ENCODE data around the gene ELOVL1. TPM values are rescaled to one million over a fixed set of nuclear protein-coding genes. Genes with fewer than 3 reads are reported as not detected.

ELOVL1 gene
- total and polyA plus RNA-seq, 4 donors: 12.8 to 50.3 (median 35.3) TPM

DNA sequence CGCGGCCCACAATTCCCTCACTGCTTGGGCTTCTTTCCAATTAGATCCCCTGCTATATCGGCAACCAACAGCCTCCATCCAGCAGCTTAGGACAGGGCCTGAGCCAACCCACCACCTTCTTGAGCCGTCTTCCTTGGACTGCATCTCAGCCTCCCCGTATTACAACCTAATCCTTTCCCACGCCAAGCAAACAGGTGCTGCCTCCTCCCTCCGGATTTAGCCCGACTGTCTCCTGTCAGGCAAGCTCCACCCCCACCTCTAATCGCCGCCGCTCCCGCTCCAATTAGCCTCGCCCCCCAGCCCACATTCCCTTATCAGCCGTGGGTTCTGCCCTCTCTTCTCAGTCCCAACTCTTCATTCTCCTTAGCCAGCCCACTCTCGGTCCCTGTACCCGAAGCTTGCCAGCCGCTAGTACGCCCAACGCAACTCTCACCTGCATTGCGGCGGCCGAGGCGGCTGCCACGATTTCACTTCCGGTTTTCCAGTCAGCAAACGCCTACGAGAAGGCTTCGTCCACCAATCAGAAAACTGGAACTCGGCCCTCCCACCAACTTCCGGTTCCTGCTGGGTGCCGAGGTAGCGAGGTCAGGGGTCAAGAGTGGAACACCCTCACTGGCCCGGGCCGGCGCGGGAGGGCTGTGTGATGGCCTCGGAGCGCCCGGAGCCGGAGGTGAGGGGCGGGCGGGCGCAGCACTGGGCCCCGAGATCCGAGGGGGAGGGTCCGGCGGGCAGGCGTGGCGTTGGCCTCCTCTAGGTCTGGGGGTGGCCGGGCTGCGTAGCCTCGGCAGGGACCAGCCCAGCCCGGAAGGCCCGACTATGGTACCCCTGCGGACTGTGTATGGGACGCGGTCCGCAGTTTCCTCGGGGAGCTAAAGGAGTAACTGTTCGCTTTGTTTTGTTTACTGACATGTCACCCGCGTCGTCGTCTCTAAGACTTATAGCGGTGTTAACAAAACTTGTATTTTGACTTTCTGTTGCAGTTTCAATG is 21.8 kb upstream of the ELOVL1 start, which contains the start of the genes MED8 and SZT2:
Gene MED8, minus strand, starts transcription at position 475 of the 988 bp plus-strand sequence. Its CDS starts 36 bp downstream, at position 439.
Gene SZT2, plus strand, starts transcription at position 574 of the 988 bp plus-strand sequence. Its CDS starts 70 bp downstream, at position 644.
- WGBS: under 1% methylated on average over 65 of the region's 65 CpGs
- TF ChIP-seq EGR1 (IDR thresholded peaks at IDR 0.05; ENCODE audit: low read depth in 2 of 2): peak in 1 of 2 donors; percentile 68
- TF ChIP-seq, protein P1, sequence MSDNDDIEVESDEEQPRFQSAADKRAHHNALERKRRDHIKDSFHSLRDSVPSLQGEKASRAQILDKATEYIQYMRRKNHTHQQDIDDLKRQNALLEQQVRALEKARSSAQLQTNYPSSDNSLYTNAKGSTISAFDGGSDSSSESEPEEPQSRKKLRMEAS (IDR thresholded peaks at IDR 0.05): no peak
- peak; percentile 71 to 77 for TF ChIP-seq RXRA (IDR thresholded peaks at IDR 0.05)
- peak; percentile 93 for TF ChIP-seq NR2F2 (IDR thresholded peaks at IDR 0.05)
- TF ChIP-seq HNF4A (conservative IDR thresholded peaks at IDR 0.05): no peak
- TF ChIP-seq ZBTB33 (IDR thresholded peaks at IDR 0.05): no peak
- no peak for TF ChIP-seq YY1 (IDR thresholded peaks at IDR 0.05)
- TF ChIP-seq GABPA (IDR thresholded peaks at IDR 0.05 in 1 of 2, conservative IDR thresholded peaks at IDR 0.05 in 1 of 2): peak; percentile 93 to 99
- no peak for TF ChIP-seq FOXA1 (IDR thresholded peaks at IDR 0.05)
- TF ChIP-seq RAD21 (IDR thresholded peaks at IDR 0.05): peak in 1 of 2 donors; percentile 43
- no peak for TF ChIP-seq ATF3 (IDR thresholded peaks at IDR 0.05)
- TF ChIP-seq HNF4G (IDR thresholded peaks at IDR 0.05): no peak
- TF ChIP-seq CTCF (IDR thresholded peaks at IDR 0.05; ENCODE audit: low read depth, low read length, missing input control): no peak
- peak; percentile 77 for TF ChIP-seq SP1 (IDR thresholded peaks at IDR 0.05)
- TF ChIP-seq, protein P2, sequence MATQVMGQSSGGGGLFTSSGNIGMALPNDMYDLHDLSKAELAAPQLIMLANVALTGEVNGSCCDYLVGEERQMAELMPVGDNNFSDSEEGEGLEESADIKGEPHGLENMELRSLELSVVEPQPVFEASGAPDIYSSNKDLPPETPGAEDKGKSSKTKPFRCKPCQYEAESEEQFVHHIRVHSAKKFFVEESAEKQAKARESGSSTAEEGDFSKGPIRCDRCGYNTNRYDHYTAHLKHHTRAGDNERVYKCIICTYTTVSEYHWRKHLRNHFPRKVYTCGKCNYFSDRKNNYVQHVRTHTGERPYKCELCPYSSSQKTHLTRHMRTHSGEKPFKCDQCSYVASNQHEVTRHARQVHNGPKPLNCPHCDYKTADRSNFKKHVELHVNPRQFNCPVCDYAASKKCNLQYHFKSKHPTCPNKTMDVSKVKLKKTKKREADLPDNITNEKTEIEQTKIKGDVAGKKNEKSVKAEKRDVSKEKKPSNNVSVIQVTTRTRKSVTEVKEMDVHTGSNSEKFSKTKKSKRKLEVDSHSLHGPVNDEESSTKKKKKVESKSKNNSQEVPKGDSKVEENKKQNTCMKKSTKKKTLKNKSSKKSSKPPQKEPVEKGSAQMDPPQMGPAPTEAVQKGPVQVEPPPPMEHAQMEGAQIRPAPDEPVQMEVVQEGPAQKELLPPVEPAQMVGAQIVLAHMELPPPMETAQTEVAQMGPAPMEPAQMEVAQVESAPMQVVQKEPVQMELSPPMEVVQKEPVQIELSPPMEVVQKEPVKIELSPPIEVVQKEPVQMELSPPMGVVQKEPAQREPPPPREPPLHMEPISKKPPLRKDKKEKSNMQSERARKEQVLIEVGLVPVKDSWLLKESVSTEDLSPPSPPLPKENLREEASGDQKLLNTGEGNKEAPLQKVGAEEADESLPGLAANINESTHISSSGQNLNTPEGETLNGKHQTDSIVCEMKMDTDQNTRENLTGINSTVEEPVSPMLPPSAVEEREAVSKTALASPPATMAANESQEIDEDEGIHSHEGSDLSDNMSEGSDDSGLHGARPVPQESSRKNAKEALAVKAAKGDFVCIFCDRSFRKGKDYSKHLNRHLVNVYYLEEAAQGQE (IDR thresholded peaks at IDR 0.05): peak; percentile 51
- no peak for TF ChIP-seq JUND (IDR thresholded peaks at IDR 0.05)
- Histone ChIP-seq H3K4me3 (ENCODE audit: low read depth in 1 of 3, low read length in 3 of 3) (peak within 1 kb of the TSS; percentile 52 to 95 (median 87)), H3K4me1 (ENCODE audit: control insufficient read depth in 4 of 4, insufficient read depth in 4 of 4, low read length in 3 of 4) (peaks cover 2 to 30% (median 18%) of the 10 kb centered on the region in 4 donors), H3K27me3 (ENCODE audit: control insufficient read depth in 4 of 4, insufficient read depth in 4 of 4, low read length in 3 of 4) (no peaks in the 10 kb centered on the region), H3K9ac (ENCODE audit: low read depth in 1 of 2, low read length in 2 of 2) (peak within 1 kb of the TSS; percentile 36 to 76), H3K9me3 (ENCODE audit: control insufficient read depth in 4 of 4, low read length in 3 of 4) (no peaks in the 10 kb centered on the region), H3K36me3 (ENCODE audit: control insufficient read depth in 4 of 4, insufficient read depth in 3 of 4, low read depth in 1 of 4, low read length in 3 of 4) (peaks cover 9 to 30% (median 25%) of the 10 kb centered on the region in 4 donors), H3K27ac (ENCODE audit: low read depth in 1 of 2, low read length in 2 of 2) (peak within 1 kb of the TSS; percentile 81 to 88)
- peak; percentile 98 for DNase-seq (ENCODE audit: low spot score)
